ENCODE measurements around the gene EHBP1L1.

Gene EHBP1L1

GRCh38 chr11:65595131-65595530, 19.3 kb downstream of the EHBP1L1 start:
- no peak for DNase-seq (ENCODE audit: low spot score)

- DNase-seq (ENCODE audit: low spot score): no peak
Measured at GRCh38 chr11:65595543-65596281, 19.9 kb downstream of the EHBP1L1 start, which contains the start of gene KCNK7. Gene KCNK7 (minus strand): TSS chr11:65595800. CDS start chr11:65595772, 28 bp downstream.

GRCh38 chr11:65596520-65596919, 20.7 kb downstream of the EHBP1L1 start:
- DNase-seq (ENCODE audit: low spot score): no peak

- no peak for DNase-seq (ENCODE audit: low spot score)
Measured at GRCh38 chr11:65598258-65598699, 22.4 kb downstream of the EHBP1L1 start.

GRCh38 chr11:65599216-65599954, 23.5 kb downstream of the EHBP1L1 start:
- DNase-seq (ENCODE audit: low spot score): no peak

GRCh38 chr11:65599955-65600246, 24.0 kb downstream of the EHBP1L1 start:
- no peak for DNase-seq (ENCODE audit: low spot score)

- no peak for DNase-seq (ENCODE audit: low spot score)
Measured at GRCh38 chr11:65604258-65604657, 28.4 kb downstream of the EHBP1L1 start.

GRCh38 chr11:65606876-65607613, 31.2 kb downstream of the EHBP1L1 start:
- DNase-seq (ENCODE audit: low spot score): peak; percentile 86

GRCh38 chr11:65607614-65608426, 32.0 kb downstream of the EHBP1L1 start:
- DNase-seq (ENCODE audit: low spot score): no peak

- no peak for DNase-seq (ENCODE audit: low spot score)
Measured at GRCh38 chr11:65609229-65609628, 33.4 kb downstream of the EHBP1L1 start.

- DNase-seq (ENCODE audit: low spot score): no peak
Measured at GRCh38 chr11:65609665-65610064, 33.8 kb downstream of the EHBP1L1 start.

- DNase-seq (ENCODE audit: low spot score): no peak
Measured at GRCh38 chr11:65610404-65610803, 34.6 kb downstream of the EHBP1L1 start.

GRCh38 chr11:65611028-65611757, 35.3 kb downstream of the EHBP1L1 start:
- no peak for DNase-seq (ENCODE audit: low spot score)

- peak; percentile 9 for DNase-seq (ENCODE audit: low spot score)
Measured at GRCh38 chr11:65611758-65612603, 36.1 kb downstream of the EHBP1L1 start.

- no peak for DNase-seq (ENCODE audit: low spot score)
Measured at GRCh38 chr11:65612691-65613090, 36.8 kb downstream of the EHBP1L1 start.

- DNase-seq (ENCODE audit: low spot score): peak; percentile 6
Measured at GRCh38 chr11:65613091-65613928, 37.5 kb downstream of the EHBP1L1 start.

- DNase-seq (ENCODE audit: low spot score): peak; percentile 100
Measured at GRCh38 chr11:65615229-65615949, 39.5 kb downstream of the EHBP1L1 start, which contains the start of gene PCNX3. Gene PCNX3 (plus strand): TSS chr11:65615776. CDS start chr11:65616312, 536 bp downstream.

- peak; percentile 37 for DNase-seq (ENCODE audit: low spot score)
Measured at GRCh38 chr11:65615950-65616574, 40.2 kb downstream of the EHBP1L1 start.

All from kidney tubule cell (primary cell).